KMS-11 (cell line): ENCODE results near the gene NOTCH2.

Experiments used
- H2AFZ ChIP-seq: fragments of 200-600 bp; sonication (generic); 2 replicates; pipeline ENCODE4 v1.6.1; 2016; ENCODE audit warnings: antibody characterized with exemption, mixed run types, low read depth
- H3K27ac ChIP-seq: fragments of 200-600 bp; sonication (generic); 2 replicates; pipeline ENCODE4 v1.6.1; 2016; ENCODE audit warnings: mild to moderate bottlenecking, mixed run types
- H3K27me3 ChIP-seq: fragments of 200-600 bp; sonication (generic); 2 replicates; pipeline ENCODE4 v1.6.1; 2017; ENCODE audit warnings: mild to moderate bottlenecking, low read depth, mixed run types, moderate library complexity; ENCODE audit not compliant: insufficient read depth
- H3K36me3 ChIP-seq: fragments of 200-600 bp; sonication (generic); 2 replicates; pipeline ENCODE4 v1.6.1; 2017; ENCODE audit warnings: mild to moderate bottlenecking, mixed run types; ENCODE audit not compliant: insufficient read depth
- H3K4me1 ChIP-seq: fragments of 200-600 bp; sonication (generic); 2 replicates; pipeline ENCODE4 v1.6.1; 2016; ENCODE audit warnings: mild to moderate bottlenecking, low read depth, mixed run types; ENCODE audit not compliant: poor library complexity, severe bottlenecking
- H3K4me2 ChIP-seq: fragments of 200-600 bp; sonication (generic); 2 replicates; pipeline ENCODE4 v1.7.0; 2016; ENCODE audit warnings: mild to moderate bottlenecking, mixed run types
- H3K4me3 ChIP-seq: fragments of 200-600 bp; sonication (generic); IDR thresholded peaks from 2 replicates; pipeline ENCODE4 v1.6.1; 2017; ENCODE audit warnings: low read depth, low read length, mixed read lengths; ENCODE audit not compliant: insufficient read depth
- H3K79me2 ChIP-seq: fragments of 200-600 bp; sonication (generic); 2 replicates; pipeline ENCODE4 v1.6.1; 2016; ENCODE audit warnings: low read depth, mixed run types; ENCODE audit not compliant: insufficient read depth
- H3K9ac ChIP-seq: fragments of 200-600 bp; sonication (generic); 2 replicates; pipeline ENCODE4 v1.6.1; 2016; ENCODE audit warnings: mild to moderate bottlenecking, mixed run types
- H4K20me1 ChIP-seq: fragments of 200-600 bp; sonication (generic); 2 replicates; pipeline ENCODE4 v1.6.1; 2016; ENCODE audit warnings: mild to moderate bottlenecking, mixed run types; ENCODE audit not compliant: insufficient read depth
- TF ChIP-seq, protein P1 (sequence below): fragments of 200-600 bp; sonication (generic); conservative IDR thresholded peaks from 2 replicates; pipeline ENCODE4 v1.6.1; 2017; ENCODE audit warnings: low read depth, mild to moderate bottlenecking, antibody characterized with exemption, low read length, moderate library complexity, mixed read lengths

Gene NOTCH2

DNA sequence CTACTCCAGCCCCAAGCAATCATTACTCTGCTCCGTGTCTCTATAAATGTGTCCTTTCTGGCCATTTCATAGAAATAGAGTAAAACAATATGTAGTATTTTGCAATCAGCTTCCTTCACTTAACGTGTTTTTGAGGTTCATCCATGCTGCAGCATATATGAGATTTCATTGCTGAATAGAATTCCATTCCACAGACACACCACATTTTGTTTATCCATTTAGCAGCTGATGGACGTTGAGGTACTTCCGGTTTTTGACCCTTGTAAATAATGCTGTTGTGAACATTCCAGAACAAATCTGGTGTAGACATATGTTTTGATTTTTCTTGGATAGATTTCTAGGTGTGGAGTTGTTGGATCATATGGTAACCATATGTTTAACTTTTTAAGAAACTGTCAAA lies 203.8 kb downstream of the NOTCH2 start:
- H3K27me3 ChIP-seq, result no peaks in the 10 kb centered on the region
- no peak overlapping the region for H2AFZ ChIP-seq
- no peak overlapping the region for H3K27ac ChIP-seq
- no peaks in the 10 kb centered on the region for H3K36me3 ChIP-seq
- TF ChIP-seq, protein P1, sequence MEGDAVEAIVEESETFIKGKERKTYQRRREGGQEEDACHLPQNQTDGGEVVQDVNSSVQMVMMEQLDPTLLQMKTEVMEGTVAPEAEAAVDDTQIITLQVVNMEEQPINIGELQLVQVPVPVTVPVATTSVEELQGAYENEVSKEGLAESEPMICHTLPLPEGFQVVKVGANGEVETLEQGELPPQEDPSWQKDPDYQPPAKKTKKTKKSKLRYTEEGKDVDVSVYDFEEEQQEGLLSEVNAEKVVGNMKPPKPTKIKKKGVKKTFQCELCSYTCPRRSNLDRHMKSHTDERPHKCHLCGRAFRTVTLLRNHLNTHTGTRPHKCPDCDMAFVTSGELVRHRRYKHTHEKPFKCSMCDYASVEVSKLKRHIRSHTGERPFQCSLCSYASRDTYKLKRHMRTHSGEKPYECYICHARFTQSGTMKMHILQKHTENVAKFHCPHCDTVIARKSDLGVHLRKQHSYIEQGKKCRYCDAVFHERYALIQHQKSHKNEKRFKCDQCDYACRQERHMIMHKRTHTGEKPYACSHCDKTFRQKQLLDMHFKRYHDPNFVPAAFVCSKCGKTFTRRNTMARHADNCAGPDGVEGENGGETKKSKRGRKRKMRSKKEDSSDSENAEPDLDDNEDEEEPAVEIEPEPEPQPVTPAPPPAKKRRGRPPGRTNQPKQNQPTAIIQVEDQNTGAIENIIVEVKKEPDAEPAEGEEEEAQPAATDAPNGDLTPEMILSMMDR, result no peak
- H3K4me3 ChIP-seq, result no peak overlapping the region
- no peaks in the 10 kb centered on the region for H3K79me2 ChIP-seq
- peaks cover 6% of the 10 kb centered on the region for H3K4me1 ChIP-seq
- H3K4me2 ChIP-seq, result no peak overlapping the region
- no peaks in the 10 kb centered on the region for H4K20me1 ChIP-seq
- no peak overlapping the region for H3K9ac ChIP-seq

GRCh38 chr1:119862276-119862675 lies 207.2 kb downstream of the NOTCH2 start:
- H3K27ac ChIP-seq, result no peak overlapping the region

More at GRCh38 chr1:119862276-119862675, 207.2 kb downstream of the NOTCH2 start:
- Histone ChIP-seq H3K36me3 (no peaks in the 10 kb centered on the region), H4K20me1 (no peaks in the 10 kb centered on the region), H2AFZ (no peak overlapping the region), H3K4me2 (no peak overlapping the region), H3K27me3 (no peaks in the 10 kb centered on the region), H3K79me2 (no peaks in the 10 kb centered on the region), H3K4me1 (peaks cover 3% of the 10 kb centered on the region), H3K9ac (no peak overlapping the region), H3K4me3 (no peak overlapping the region)
- TF ChIP-seq, protein P1, result no peak
